Stimulated activated CD4-positive, alpha-beta T cell treated with anti-CD3 and anti-CD28 coated beads, TNF-alpha, amount 100 ng/mL, for 24 hours (primary cell): ENCODE measurements around the gene MXRA5.
"Not testable (repeated sequence)": the region's sequence is repeated elsewhere in the genome, so short reads cannot be mapped to it uniquely, and the experiment has no call there.

Source experiments
- DNase-seq, 3 experiments: peaks; one replicate each; pipeline ENCODE4 v3.0.0-alpha.2; 2020; ENCODE audit warnings: low read depth in 3 of 3

MXRA5 gene

DNA sequence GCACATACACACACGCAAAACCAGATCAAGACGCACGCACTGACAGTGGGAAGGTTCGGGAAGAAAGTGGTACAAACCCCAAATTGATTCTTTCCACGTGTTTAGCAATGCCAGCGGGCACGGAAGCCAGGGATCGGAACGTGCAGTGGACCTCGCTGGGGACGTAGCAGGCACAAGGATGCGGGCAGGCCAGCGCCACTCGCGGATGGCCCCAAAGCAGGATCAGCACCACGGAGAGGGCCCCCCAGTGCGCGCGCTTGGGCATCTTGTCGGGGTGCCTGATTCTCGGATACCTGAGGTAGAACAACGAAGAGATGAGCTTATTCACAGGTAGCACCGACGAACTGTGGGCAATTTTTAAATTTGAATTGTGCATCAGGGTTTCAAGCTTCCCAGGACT, 2.9 kb downstream of the MXRA5 start:
- DNase-seq, result not testable (repeated sequence)

DNA sequence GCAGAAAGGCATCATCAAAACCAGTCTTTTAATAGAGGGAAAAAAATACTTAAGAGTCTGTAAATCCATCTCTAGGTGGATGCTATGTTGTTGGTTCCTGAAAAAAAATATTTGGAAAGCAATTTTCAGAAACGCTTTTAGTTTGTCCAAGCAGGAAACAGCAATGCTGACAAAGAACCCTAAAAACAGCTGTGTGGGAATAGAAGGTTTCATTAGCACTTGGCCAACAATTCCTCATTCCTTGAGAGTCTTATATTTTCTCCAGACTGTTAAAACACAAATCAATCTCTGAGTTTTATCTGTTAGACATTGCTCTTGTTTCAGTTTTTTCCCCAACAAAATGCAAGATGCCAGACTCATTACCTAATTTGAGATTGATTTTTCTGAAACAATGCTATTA, 6.4 kb downstream of the MXRA5 start:
- no peak for DNase-seq

DNA sequence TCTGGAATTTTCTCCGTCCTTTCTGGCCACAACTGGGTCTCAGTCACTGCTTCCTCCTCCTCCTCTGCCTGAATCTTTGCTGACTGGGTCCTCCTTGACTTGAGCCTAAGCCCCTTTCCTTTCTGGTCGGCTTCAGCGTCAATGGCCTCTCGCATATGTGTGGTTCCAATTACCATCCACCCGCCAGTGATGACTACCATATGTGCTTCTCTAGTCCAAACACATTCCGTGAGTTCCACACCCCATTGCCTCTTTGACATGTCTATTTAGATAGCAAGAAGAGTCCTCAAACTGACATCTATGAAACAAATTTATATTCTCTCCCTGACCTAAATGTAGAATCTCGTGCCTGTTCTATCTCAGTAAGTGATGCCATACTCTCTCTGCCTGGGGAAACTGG, 19.8 kb downstream of the MXRA5 start:
- DNase-seq, result no peak

DNA sequence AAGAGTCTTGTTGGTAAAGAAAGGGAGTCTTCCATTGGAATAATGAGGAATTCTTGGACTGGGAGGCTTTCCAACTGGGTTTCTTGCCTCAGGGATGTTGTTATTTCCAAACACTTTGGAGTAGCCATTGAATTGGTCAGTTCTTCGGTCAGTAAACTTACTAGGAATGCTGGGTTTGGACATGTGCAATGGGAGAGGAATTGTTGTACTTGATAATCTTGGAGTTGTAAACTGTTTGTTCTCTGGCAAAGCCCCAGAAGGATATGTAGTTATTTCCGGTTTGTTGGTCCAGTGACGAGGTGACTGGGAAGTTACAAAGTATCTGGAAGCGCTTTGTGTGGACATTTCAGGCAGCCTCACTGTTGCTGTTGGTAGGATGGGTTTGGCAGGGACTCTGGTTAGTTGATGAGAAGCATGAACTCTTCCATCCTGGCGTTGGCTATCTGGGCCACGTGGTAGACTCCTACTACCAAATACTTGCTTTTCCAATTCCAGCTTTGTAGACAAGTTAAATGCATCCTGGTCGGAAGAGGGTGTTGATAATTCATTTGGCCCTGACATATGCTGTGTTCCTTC, 25.9 kb downstream of the MXRA5 start:
- no peak for DNase-seq

DNA sequence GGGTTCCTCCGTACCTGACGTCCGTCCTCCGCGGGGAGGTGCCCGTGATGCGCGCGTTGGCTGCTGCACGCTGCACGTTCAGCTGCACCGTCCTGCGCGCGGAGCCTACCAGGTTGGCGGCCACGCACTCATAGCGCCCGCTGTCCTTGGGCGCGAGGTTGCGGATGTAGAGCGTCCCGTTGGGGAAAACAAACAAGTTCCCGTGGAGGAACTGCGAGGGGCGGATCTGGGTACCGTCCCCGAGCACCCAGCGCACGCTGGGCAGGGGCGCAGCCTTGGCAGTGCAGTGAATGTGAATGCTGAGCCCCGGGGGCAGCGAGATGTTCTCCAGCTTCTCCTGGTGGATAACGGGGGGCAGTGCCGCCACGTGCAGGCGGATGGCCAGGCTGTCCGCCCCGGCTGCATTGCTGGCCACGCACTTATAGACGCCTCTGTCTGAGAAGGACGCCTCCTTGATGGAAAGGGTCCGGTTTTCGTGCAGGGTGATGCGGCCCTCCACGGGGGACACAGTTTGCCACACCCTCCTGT, 29.2 kb downstream of the MXRA5 start:
- DNase-seq, result no peak

DNA sequence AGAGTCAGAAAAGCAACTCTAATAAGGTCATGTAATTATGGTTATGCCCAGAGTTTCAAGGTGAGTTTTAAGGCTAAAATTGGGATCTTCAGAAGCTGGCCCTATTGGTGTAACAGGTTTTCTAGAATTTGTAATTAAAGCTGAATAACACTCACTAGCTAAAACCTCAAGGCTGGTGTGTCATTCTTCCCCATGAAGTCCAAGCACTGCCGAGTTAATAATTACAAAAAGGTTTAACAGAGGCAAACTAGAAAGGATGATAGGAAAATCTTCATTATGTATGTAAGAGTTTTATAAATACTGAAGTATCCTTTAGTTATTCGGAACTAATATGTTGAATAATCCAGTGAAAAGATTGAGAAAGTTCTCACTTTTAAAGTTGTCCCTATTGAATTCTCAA, 34.3 kb downstream of the MXRA5 start:
- DNase-seq, result no peak

DNA sequence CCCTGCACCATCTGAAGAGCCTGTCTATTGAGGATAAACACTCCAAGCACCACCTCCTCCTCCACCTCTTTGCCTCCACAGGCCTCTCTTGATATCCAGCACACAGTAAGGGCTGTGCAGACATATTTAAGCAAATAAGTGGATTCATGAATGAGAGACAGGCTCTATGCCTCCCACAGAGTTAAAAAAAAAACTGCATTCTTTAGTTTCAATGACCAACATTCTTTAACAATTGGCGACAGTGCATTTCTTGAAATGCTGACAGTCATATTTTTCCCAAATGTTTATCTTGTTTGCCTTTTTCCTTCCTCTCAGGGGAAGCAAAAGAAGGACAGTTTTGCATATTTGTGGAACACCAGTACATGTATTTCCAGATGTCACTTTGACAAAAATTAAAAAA, 38.6 kb downstream of the MXRA5 start:
- DNase-seq, result no peak

DNA sequence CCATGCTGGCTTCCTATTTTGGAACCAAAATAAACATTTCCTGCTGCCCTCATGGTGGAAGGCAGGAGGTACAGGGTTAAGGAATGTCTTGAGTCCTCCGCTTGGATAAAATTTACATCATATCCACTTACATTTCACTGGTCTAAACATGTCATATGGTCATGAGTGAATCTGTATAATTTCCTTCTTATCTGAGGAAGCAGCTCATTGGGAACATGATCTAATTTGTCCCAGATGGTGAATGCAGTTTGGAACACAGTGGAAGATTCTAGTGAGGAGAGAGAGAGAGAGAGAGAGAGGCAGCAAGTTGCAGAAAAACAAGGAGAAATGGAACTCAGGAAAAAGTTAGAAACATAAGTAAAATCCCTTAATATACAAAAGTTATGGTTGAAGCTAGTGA, 46.8 kb downstream of the MXRA5 start:
- DNase-seq, result no peak

DNA sequence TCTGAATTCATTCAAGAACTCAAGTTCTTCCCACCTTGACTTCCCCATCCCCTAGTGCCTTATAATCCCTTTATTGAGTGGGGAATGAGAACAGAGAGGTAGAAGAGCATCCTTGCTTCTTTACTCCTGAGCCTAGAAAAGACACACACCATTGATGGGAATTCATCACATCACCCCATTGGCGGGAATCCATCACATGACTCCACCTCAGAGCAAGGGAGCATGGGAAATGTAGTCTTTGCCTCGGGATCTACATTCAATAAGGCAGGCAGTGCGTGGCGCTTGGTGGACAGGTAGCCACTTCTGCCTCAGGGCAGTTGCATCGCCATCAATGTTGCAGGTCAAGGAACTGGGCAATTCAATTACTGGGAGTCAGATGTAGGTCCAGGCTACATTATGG, 50.7 kb downstream of the MXRA5 start:
- DNase-seq, result no peak

DNA sequence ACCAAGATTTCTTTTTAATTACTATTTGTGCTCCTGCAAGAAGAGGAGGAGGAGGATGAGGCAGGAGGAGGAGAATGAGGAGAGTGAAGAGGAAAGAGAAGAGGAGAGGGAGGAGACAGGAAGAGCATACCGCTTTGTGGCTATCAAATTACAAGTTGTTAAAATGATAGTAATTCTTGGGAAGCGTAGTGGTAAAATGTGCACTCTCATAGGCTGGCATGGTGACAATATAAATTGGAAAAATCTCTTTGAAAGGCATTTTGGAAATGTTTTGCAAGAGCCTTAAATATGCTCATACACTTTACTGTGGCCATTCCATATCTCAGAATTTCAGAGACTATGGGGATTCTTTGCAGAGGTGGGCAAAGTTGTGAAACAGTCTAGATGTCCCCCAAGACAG, 53.2 kb downstream of the MXRA5 start:
- no peak for DNase-seq

DNA sequence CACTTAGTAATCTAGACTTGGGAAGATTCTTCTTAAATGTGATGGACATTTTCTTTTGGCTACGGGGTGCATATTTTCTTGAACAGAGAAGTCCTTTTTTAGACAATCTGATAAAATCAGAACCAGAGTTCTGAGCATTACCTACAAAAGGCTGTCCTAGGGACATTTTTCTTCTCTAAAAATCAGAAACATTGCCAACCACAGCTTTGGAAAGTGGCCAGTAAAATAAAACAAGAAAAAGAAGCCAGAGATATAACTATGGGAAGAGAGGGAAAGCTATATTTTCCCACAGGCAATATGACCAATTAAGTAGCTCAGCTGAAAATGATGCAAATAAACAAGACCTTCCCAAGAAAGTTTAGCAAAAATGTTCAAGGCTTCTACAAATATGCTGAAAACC, 55.9 kb downstream of the MXRA5 start:
- DNase-seq, result no peak

DNA sequence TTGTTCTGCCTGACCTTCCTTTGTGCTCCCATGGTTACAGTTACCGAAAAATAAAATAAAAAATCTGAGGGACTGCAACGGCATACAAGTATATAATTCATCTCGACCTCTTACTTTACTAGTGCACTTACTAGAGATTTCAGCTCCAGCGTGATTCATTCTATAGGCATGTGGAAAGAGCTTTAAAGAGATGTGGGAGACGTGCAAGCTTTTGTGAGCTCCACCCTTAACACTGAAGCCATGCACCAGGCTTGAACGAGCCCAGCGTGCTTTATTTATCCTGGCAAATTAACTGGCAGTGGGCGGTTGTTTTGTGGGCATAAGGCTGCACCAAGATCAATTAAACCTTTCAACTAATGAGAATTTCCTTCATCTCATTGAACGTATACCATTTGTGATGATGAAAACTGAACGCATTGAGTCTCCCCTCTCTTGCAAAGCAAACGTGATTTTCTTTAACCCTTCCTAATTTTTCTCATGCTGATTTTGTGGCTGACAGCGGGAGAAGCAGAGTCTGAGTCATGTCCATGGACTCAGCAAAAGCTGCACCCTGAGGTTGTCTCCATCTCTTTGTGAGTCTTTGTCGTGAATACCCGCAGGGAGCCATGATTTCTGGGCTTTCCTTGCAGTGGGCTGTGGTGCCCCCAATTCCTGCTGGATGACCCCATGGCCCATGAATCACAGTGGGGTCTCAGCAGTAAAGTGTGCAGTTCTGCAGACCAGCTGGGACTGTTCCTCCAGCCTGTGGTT, 60.1 kb downstream of the MXRA5 start:
- DNase-seq, result no peak

DNA sequence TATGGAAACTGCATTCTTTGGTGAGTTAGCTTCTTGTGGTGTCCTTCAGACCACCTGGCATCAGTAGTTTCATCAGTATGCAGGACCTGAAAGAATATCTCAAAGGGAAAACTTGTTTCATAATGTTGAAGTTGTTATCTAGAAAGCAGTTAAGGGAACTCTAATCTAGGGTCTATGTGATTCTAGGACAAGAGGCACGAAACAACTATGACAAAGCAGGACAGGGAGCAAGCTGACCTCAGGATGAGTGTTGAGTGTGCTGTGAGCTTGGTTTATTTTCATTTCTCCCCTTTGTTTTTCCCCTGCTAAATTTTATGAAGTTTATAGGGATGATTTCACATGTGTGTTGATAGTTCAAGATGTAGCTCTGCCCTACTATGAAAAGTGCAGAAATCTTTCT, 65.7 kb downstream of the MXRA5 start:
- no peak for DNase-seq

DNA sequence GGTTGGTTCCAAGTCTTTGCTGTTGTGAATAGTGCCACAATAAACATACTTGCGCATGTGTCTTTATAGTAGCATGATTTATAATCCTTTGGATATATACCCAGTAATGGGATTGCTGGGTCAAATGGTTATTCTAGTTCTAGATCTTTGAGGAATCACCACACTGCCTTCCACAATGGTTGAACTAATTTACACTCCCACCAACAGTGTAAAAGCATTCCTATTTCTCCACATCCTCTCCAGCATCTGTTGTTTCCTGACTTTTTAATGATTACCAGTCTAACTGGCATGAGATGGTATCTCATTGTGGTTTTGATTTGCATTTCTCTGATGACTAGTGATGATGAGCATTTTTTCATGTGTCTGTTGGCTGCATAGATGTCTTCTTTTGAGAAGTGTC, 72.8 kb downstream of the MXRA5 start:
- not testable (repeated sequence) for DNase-seq

DNA sequence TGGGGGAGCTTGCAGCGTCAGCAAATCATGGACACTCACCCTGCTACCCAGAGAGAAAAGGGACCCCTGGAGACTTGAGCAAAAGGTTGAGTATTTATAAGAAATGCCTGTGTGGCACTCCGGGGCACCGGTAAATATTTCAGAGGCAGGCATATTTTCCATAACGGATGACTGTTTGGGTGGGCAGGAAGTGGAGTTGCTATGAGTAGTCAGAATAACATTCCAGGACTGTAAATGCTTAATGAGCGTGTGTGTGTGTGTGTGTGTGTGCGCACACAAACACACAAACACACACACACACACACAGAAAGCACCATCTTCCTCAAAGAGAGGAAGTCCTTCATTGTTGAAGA, 74.6 kb downstream of the MXRA5 start:
- no peak for DNase-seq

DNA sequence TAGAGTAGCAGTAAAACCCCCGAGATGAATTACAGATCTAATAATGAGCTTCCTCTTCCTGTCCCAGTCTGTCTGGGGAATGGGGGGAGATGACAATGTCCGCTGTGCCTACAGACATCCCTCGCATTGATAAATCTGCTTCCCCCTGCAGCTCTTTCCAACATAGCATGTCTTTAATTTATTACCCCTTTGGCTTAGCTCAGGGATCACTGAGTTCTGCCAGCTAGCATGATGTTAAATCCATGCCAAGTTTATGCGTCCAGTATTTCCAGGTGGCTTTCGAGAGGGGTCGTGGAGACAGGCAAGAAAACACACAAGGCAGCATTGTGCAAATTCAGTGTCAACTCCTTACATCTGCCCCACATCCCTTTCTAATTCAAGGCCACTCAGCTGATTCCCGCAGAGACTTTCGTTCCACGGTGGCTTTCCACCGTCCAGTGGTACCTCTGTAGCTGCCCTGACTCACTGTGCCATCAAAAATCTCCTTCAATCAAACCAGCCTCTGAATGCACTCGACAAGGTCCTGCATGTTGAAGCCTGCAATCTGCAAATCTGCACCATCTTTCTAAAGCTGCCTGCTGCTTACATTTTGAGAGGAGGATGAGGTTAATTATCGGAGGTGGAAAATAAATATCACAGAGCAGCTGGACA, 75.1 kb downstream of the MXRA5 start:
- DNase-seq, result no peak

DNA sequence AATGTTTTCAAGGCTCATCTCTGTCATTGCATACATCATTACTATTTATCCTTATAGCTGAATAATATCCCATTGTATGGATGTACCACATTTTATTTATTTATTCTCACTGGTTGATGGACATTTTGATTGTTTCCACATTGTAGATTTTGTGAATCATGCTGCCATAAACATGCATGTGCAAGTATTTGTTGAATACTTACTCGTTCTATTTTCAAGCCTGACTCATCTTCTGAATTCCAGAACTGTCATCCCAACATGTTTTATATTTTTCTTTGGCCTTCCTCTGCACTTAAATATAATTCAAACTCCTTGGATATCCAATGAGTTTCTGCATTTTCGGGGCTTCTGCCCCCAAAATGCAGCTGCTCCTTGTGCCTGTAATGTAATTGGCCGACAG, 77.6 kb downstream of the MXRA5 start:
- no peak for DNase-seq

DNA sequence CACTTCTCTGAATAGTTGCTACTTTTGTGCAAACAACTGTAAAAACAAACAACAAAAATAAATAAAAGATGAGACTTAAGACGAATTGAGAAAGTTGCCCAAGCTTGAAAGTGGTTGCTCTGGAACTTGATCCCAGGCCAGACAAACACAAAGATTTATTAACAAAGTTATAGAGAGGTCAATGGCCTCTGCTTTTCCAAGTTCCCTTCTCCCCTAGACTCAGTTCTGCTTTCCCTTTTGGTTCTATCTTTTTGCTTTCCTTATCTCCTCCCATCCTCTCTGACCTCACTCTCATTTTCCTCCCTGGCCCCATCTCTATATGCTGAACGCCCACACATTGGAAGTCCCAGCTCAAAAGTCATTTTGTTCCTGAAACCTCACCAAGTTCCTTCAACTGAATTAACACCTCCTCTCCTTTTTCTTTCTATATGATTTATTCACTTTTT, 82.7 kb downstream of the MXRA5 start:
- no peak for DNase-seq

DNA sequence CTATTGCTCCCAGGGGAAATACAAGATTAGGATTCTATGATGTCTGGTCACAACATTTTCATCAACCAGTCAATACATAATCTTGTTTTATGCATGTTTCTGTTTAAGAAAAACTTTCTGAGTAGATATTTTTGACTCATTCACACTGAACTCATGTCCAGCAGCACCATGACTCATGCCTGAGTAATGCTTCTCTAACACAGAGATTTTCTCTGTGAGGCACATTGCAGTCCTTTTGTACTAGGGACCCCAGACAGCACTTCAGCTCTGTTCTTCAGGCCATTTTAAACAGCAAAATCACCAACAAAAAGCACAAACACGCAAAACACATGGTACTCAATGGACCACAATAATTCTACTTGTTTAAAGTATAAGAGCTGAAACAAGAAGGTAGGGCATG, 83.6 kb downstream of the MXRA5 start:
- DNase-seq, result no peak
